HepG2 (cell line): ENCODE data around the gene ZG16. TPM values are rescaled to one million over a fixed set of nuclear protein-coding genes. Genes with fewer than 3 reads are reported as not detected.
A peak's percentile ranks its signal among the peaks of the same experiment; 100 is the strongest.

Experiments
- FLYWCH1 ChIP-seq: sonication (generic); formaldehyde crosslinking; IDR thresholded peaks from 2 replicates; pipeline ENCODE4 v1.8.1; 2023; ENCODE audit warnings: mild to moderate bottlenecking, missing genetic modification reagents
- FOXP1 ChIP-seq, 2 experiments: fragments of 450-650 bp in 1 of 2; IDR thresholded peaks; 2 replicates each; pipeline ENCODE4 v1.6.1; 2017 to 2018; ENCODE audit warnings: antibody characterized with exemption in 1 of 2
- HMG20B ChIP-seq: conservative IDR thresholded peaks from 2 replicates; pipeline ENCODE4 v1.6.1; 2016; ENCODE audit warnings: missing genetic modification reagents, missing compliant biosample characterization
- KLF15 ChIP-seq: sonication (generic); formaldehyde crosslinking; IDR thresholded peaks from 2 replicates; pipeline ENCODE4 v1.8.1; 2023; ENCODE audit warnings: borderline replicate concordance, mild to moderate bottlenecking, inconsistent platforms, missing genetic modification reagents, mixed read lengths
- LCORL ChIP-seq, 2 experiments: fragments of 450-650 bp in 1 of 2; sonication (generic) in 1 of 2; formaldehyde crosslinking in 1 of 2; IDR thresholded peaks; 2 replicates each; pipeline versions ENCODE4 v1.5.0 to v1.6.1; 2017 to 2020; ENCODE audit warnings: antibody characterized with exemption in 1 of 2, missing genetic modification reagents in 1 of 2
- NR3C1 ChIP-seq: sonication (generic); formaldehyde crosslinking; IDR thresholded peaks from 2 replicates; pipeline ENCODE4 v1.4.0; 2020; ENCODE audit warnings: missing genetic modification reagents
- PAWR ChIP-seq: sonication (generic); formaldehyde crosslinking; IDR thresholded peaks from 2 replicates; pipeline ENCODE4 v1.4.0; 2020; ENCODE audit warnings: missing genetic modification reagents, mild to moderate bottlenecking, borderline replicate concordance
- POLR2AphosphoS2 ChIP-seq: IDR thresholded peaks from 2 replicates; pipeline ENCODE4 v1.6.1; 2011; ENCODE audit warnings: low read depth, low read length, improper control_type of control experiment
- RELA ChIP-seq: sonication (generic); formaldehyde crosslinking; IDR thresholded peaks from 2 replicates; pipeline ENCODE4 v1.4.0; 2020; ENCODE audit warnings: missing genetic modification reagents
- SOX5 ChIP-seq: IDR thresholded peaks from 2 replicates; pipeline ENCODE4 v1.6.1; 2016; ENCODE audit warnings: borderline replicate concordance
- SP2 ChIP-seq: sonication (generic); formaldehyde crosslinking; IDR thresholded peaks from 2 replicates; pipeline ENCODE4 v1.5.1; 2020; ENCODE audit warnings: mild to moderate bottlenecking, missing genetic modification reagents
- THAP11 ChIP-seq: IDR thresholded peaks from 2 replicates; pipeline ENCODE4 v1.6.1; 2016; ENCODE audit warnings: missing biosample characterization, missing genetic modification reagents
- ZBTB25 ChIP-seq: IDR thresholded peaks from 2 replicates; pipeline ENCODE4 v1.6.1; 2018; ENCODE audit warnings: missing genetic modification reagents
- ZBTB46 ChIP-seq: sonication (generic); formaldehyde crosslinking; IDR thresholded peaks from 2 replicates; pipeline ENCODE4 v1.4.0; 2020; ENCODE audit warnings: mild to moderate bottlenecking, missing genetic modification reagents, borderline replicate concordance
- ZC3H4 ChIP-seq: sonication (generic); formaldehyde crosslinking; IDR thresholded peaks from 2 replicates; pipeline ENCODE4 v1.4.0; 2020; ENCODE audit warnings: missing genetic modification reagents, borderline replicate concordance
- ZNF124 ChIP-seq: sonication (generic); formaldehyde crosslinking; IDR thresholded peaks from 2 replicates; pipeline ENCODE4 v1.4.0; 2020; ENCODE audit warnings: missing genetic modification reagents
- ZNF296 ChIP-seq: sonication (generic); formaldehyde crosslinking; conservative IDR thresholded peaks from 2 replicates; pipeline ENCODE4 v1.5.0; 2020; ENCODE audit warnings: mild to moderate bottlenecking, missing genetic modification reagents
- ZNF3 ChIP-seq: IDR thresholded peaks from 2 replicates; pipeline ENCODE4 v1.7.0; 2017; ENCODE audit warnings: inconsistent platforms
- ZNF326 ChIP-seq: sonication (generic); formaldehyde crosslinking; IDR thresholded peaks from 2 replicates; pipeline ENCODE4 v1.4.0; 2020; ENCODE audit warnings: missing genetic modification reagents, borderline replicate concordance
- ZNF512 ChIP-seq: sonication (generic); formaldehyde crosslinking; IDR thresholded peaks from 2 replicates; pipeline ENCODE4 v1.4.0; 2020; ENCODE audit warnings: mild to moderate bottlenecking, missing genetic modification reagents
- ZNF556 ChIP-seq: sonication (generic); formaldehyde crosslinking; IDR thresholded peaks from 2 replicates; pipeline ENCODE4 v1.4.0; 2020; ENCODE audit warnings: mild to moderate bottlenecking, missing genetic modification reagents, borderline replicate concordance
- ZNF782 ChIP-seq: sonication (generic); formaldehyde crosslinking; IDR thresholded peaks from 2 replicates; pipeline ENCODE4 v1.4.0; 2020; ENCODE audit warnings: missing genetic modification reagents, mild to moderate bottlenecking, borderline replicate concordance
- polyA plus RNA-seq, 8 experiments: library from polyadenylated mRNA; depleted of rRNA in 3 of 8; stranded (reverse) in 7 of 8; unstranded in 1 of 8; fragments of >200 nt; fragmentation: Illumina TruSeq in 4 of 8; extraction: Trizol in 4 of 8; gene quantifications; 2 replicates each; pipeline versions ENCODE4 v1.2.1 to v1.2.3, GENCODE V29; 2011 to 2016; ENCODE audit warnings: low read depth in 4 of 8, missing spikeins in 1 of 8, mixed read lengths in 1 of 8; ENCODE audit not compliant: insufficient read depth in 1 of 8
- total RNA-seq, 5 experiments: library from RNA; depleted of rRNA; stranded (reverse); fragments of >200 nt; fragmentation: Illumina TruSeq; extraction: Trizol; gene quantifications; 2 replicates each; pipeline ENCODE4 v1.2.3, GENCODE V29; 2016; ENCODE audit warnings: low read depth in 1 of 5
- TF ChIP-seq, protein P1 (sequence below): sonication (generic); formaldehyde crosslinking; IDR thresholded peaks from 2 replicates; pipeline ENCODE4 v1.9.0; 2021; ENCODE audit warnings: missing genetic modification reagents, borderline replicate concordance

The ZG16 gene
- total and polyA plus RNA-seq, 2 of the 13 experiments (the other 11 are each of a cell fraction or from before 2014, with no cell fraction given): 0.04 to 0.07 TPM

GRCh38 chr16:29811170-29811895 lies 33.3 kb downstream of the ZG16 start (continued):
- TF ChIP-seq ZBTB46 (CRISPR knock-in tag) (peak; percentile 70; the same call in 1 of the 2 replicates), ZNF556 (CRISPR knock-in tag) (peak; percentile 47; the same call in 1 of the 2 replicates), HMG20B (0 out of 2 replicates have a peak, but pooled peaks have one; percentile 66), LCORL (IDR thresholded peaks at IDR 0.05) (0 out of 2 replicates have a peak, but pooled peaks have one; percentile 13), LCORL (CRISPR knock-in tag; IDR thresholded peaks at IDR 0.05) (peak; percentile 92; the same call in 1 of the 2 replicates), ZNF512 (CRISPR knock-in tag) (0 out of 2 replicates have a peak, but pooled peaks have one; percentile 15), RELA (CRISPR knock-in tag) (peak; percentile 94), THAP11 (CRISPR knock-in tag) (no peak), ZNF326 (CRISPR knock-in tag) (0 out of 2 replicates have a peak, but pooled peaks have one; percentile 82), ZNF3 (CRISPR knock-in tag) (no peak), SOX5 (CRISPR knock-in tag) (no peak), POLR2AphosphoS2 (no peak), ZNF124 (CRISPR knock-in tag) (peak; percentile 29; the same call in 1 of the 2 replicates), FLYWCH1 (CRISPR knock-in tag) (no peak), ZC3H4 (CRISPR knock-in tag) (peak; percentile 87; the same call in 1 of the 2 replicates), NR3C1 (no peak), ZBTB25 (0 out of 2 replicates have a peak, but pooled peaks have one; percentile 53), PAWR (CRISPR knock-in tag) (no peak), ZNF296 (CRISPR knock-in tag) (no peak), ZNF782 (CRISPR knock-in tag) (no peak), FOXP1 (IDR thresholded peaks at IDR 0.05) (no peak), FOXP1 (CRISPR knock-in tag; IDR thresholded peaks at IDR 0.05) (0 out of 2 replicates have a peak, but pooled peaks have one; percentile 6), KLF15 (CRISPR knock-in tag) (peak; percentile 30; the same call in 1 of the 2 replicates), SP2 (CRISPR knock-in tag) (peak; percentile 72)
- TF ChIP-seq, protein P1, sequence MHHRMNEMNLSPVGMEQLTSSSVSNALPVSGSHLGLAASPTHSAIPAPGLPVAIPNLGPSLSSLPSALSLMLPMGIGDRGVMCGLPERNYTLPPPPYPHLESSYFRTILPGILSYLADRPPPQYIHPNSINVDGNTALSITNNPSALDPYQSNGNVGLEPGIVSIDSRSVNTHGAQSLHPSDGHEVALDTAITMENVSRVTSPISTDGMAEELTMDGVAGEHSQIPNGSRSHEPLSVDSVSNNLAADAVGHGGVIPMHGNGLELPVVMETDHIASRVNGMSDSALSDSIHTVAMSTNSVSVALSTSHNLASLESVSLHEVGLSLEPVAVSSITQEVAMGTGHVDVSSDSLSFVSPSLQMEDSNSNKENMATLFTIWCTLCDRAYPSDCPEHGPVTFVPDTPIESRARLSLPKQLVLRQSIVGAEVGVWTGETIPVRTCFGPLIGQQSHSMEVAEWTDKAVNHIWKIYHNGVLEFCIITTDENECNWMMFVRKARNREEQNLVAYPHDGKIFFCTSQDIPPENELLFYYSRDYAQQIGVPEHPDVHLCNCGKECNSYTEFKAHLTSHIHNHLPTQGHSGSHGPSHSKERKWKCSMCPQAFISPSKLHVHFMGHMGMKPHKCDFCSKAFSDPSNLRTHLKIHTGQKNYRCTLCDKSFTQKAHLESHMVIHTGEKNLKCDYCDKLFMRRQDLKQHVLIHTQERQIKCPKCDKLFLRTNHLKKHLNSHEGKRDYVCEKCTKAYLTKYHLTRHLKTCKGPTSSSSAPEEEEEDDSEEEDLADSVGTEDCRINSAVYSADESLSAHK (CRISPR knock-in tag): no peak
